Left lung (tissue), 10 donors: ENCODE results near the gene PPP1R9B. TPM values are rescaled to one million over a fixed set of nuclear protein-coding genes. Genes with fewer than 3 reads are reported as not detected.
A peak's percentile ranks its signal among the peaks of the same experiment; 100 is the strongest.

Source experiments
- ATAC-seq: fragments of 200-7000 bp; cut with Tn5 transposase; one replicate; pipeline ENCODE4 v1.9.1; 2020; ENCODE audit warnings: moderate library complexity
- DNase-seq, 4 donors: peaks; one replicate each; pipeline ENCODE4 v3.0.0-alpha.2; 2013 to 2020
- H3K27ac ChIP-seq, 2 donors: fragments of 200-600 bp; sonication (generic) in 1 of 2; one replicate each; pipeline versions ENCODE4 v1.5.0 to v1.8.0; 2020 to 2021
- H3K27me3 ChIP-seq, 2 donors: fragments of 200-600 bp; sonication (generic) in 1 of 2; one replicate each; pipeline versions ENCODE4 v1.5.0 to v1.8.0; 2020 to 2021
- H3K36me3 ChIP-seq, 2 donors: fragments of 200-600 bp; sonication (generic) in 1 of 2; one replicate each; pipeline versions ENCODE4 v1.5.0 to v1.8.0; 2020 to 2021
- H3K4me1 ChIP-seq, 2 donors: fragments of 200-600 bp; one replicate each; pipeline ENCODE4 v1.8.0; 2021
- H3K4me3 ChIP-seq, 2 donors: fragments of 200-600 bp; sonication (generic) in 1 of 2; one replicate each; pipeline versions ENCODE4 v1.5.0 to v1.8.0; 2020 to 2021; ENCODE audit warnings: mild to moderate bottlenecking in 1 of 2
- H3K9me3 ChIP-seq, 2 donors: fragments of 200-600 bp; sonication (generic) in 1 of 2; one replicate each; pipeline versions ENCODE4 v1.5.0 to v1.8.0; 2020 to 2021
- CTCF ChIP-seq, 2 donors: fragments of 200-600 bp; sonication (generic) in 1 of 2; IDR thresholded peaks; one replicate each; pipeline versions ENCODE4 v1.5.0 to v1.8.0; 2021; ENCODE audit warnings: antibody characterized with exemption in 2 of 2
- intact Hi-C, 2 donors: fragments of 100-400 bp; cut with DNase I; formaldehyde crosslinking; loops; one replicate each; pipeline versions ENCODE4 v1.11.2 to v1.14.2; 2022
- polyA plus RNA-seq, 6 donors: library from polyadenylated mRNA; unstranded; fragments of 120-200 nt; gene quantifications; one replicate each; pipeline ENCODE4 v1.2.1, GENCODE V29; 2013; ENCODE audit not compliant: insufficient read length in 6 of 6
- total RNA-seq, 2 donors: library from RNA; stranded (reverse); fragmentation: NEBNext Ultra II Directional; extraction: Animal tissue kit (Norgen Biotek cat#: 25700); gene quantifications; one replicate each; pipeline ENCODE4 v1.2.1, GENCODE V29; 2021
- donor health status: DM: no; HTN: yes; CAD: no.
- donor health status: DM: no; HTN: no; CAD: no.

Gene PPP1R9B
- total and polyA plus RNA-seq, 8 donors = 53.4 to 86.6 (median 67.3) TPM

- Histone ChIP-seq H3K27me3 (no peaks in the 10 kb centered on the region), H3K4me1 (peaks cover 0 to 21% of the 10 kb centered on the region in 2 donors), H3K9me3 (no peaks in the 10 kb centered on the region), H3K4me3 (no peak overlapping the region), H3K27ac (peak overlapping the region in 1 of 2 donors; percentile 70), H3K36me3 (peaks cover 0 to 42% of the 10 kb centered on the region in 2 donors)
- peak in 1 of 4 donors; percentile 81 for DNase-seq
- TF ChIP-seq CTCF (IDR thresholded peaks at IDR 0.05) = no peak
- intact Hi-C loops = no loop called here
- peak; percentile 5 for ATAC-seq
Observed at GRCh38 chr17:50184611-50185398, 34.3 kb upstream of the PPP1R9B start.

GRCh38 chr17:50184064-50184463, 33.6 kb upstream of the PPP1R9B start:
- H3K27me3 ChIP-seq = no peaks in the 10 kb centered on the region
- no peak for TF ChIP-seq CTCF (IDR thresholded peaks at IDR 0.05)
- ATAC-seq (peak; percentile 2), DNase-seq (peak in 1 of 4 donors; percentile 28)
- peaks cover 0 to 37% of the 10 kb centered on the region in 2 donors for H3K36me3 ChIP-seq
- peaks cover 0 to 21% of the 10 kb centered on the region in 2 donors for H3K4me1 ChIP-seq
- H3K4me3 ChIP-seq = peak overlapping the region in 1 of 2 donors; percentile 4
- peak overlapping the region in 1 of 2 donors; percentile 70 for H3K27ac ChIP-seq
- intact Hi-C loops = no loop called here
- no peaks in the 10 kb centered on the region for H3K9me3 ChIP-seq

- ATAC-seq (no peak), DNase-seq (peak in 1 of 4 donors; percentile 69)
- Histone ChIP-seq H3K9me3 (no peaks in the 10 kb centered on the region), H3K4me1 (peaks cover 2 to 27% of the 10 kb centered on the region in 2 donors), H3K4me3 (peak overlapping the region in 1 of 2 donors; percentile 4), H3K36me3 (peaks cover 0 to 32% of the 10 kb centered on the region in 2 donors), H3K27me3 (no peaks in the 10 kb centered on the region), H3K27ac (peak overlapping the region in 1 of 2 donors; percentile 70)
- intact Hi-C loops = no loop called here
- no peak for TF ChIP-seq CTCF (IDR thresholded peaks at IDR 0.05)
Observed at GRCh38 chr17:50183421-50183994, 33.0 kb upstream of the PPP1R9B start.

- Histone ChIP-seq H3K27ac (no peak overlapping the region), H3K27me3 (no peaks in the 10 kb centered on the region), H3K4me3 (no peak overlapping the region), H3K36me3 (peaks cover 0 to 26% of the 10 kb centered on the region in 2 donors), H3K4me1 (peaks cover 8 to 33% of the 10 kb centered on the region in 2 donors), H3K9me3 (no peaks in the 10 kb centered on the region)
- ATAC-seq (no peak), DNase-seq (peak in 1 of 4 donors; percentile 43)
- intact Hi-C loops = no loop called here
- TF ChIP-seq CTCF (IDR thresholded peaks at IDR 0.05) = no peak
Observed at GRCh38 chr17:50182783-50183420, 32.4 kb upstream of the PPP1R9B start.
